OCI-LY7 (cell line): ENCODE results near the gene GPR78. TPM values are rescaled to one million over a fixed set of nuclear protein-coding genes. Genes with fewer than 3 reads are reported as not detected.

Experiments used
- BruUV-seq: library from RNA; stranded (reverse); fragments of 400-500 nt; replicated peaks from 2 replicates; lab custom pipeline; 2021; lab: Mats Ljungman, UMichigan
- CTCF ChIA-PET: fragments of 300-600 bp; sonication (Branson Sonifier 250); formaldehyde crosslinking; loops from one replicate; lab custom pipeline; 2022; ENCODE audit warnings: antibody characterized with exemption; ENCODE audit not compliant: unreplicated experiment; lab: Charles Lee
- POLR2A ChIA-PET: fragments of 300-600 bp; sonication (Branson Sonifier 250); formaldehyde crosslinking; loops from one replicate; lab custom pipeline; 2022; ENCODE audit warnings: antibody characterized with exemption; lab: Charles Lee
- DNase-seq: peaks from one replicate; pipeline ENCODE4 v3.0.0-alpha.2; 2015; ENCODE audit warnings: low spot score
- H2AFZ ChIP-seq: fragments of 200-600 bp; sonication (generic), shearing (Covaris generic); 2 replicates; pipeline ENCODE4 v1.6.1; 2014; ENCODE audit warnings: mild to moderate bottlenecking, antibody characterized with exemption, low read length, moderate library complexity
- H3K27ac ChIP-seq: fragments of 200-600 bp; sonication (generic); 2 replicates; pipeline ENCODE4 v1.5.1; 2014; ENCODE audit warnings: mixed run types, low read depth, mild to moderate bottlenecking, moderate library complexity, low read length, inconsistent platforms; ENCODE audit not compliant: poor library complexity, severe bottlenecking
- H3K36me3 ChIP-seq: fragments of 200-600 bp; sonication (generic); 2 replicates; pipeline ENCODE4 v1.6.1; 2014; ENCODE audit warnings: mild to moderate bottlenecking, antibody characterized with exemption, low read length, moderate library complexity, mixed read lengths; ENCODE audit not compliant: insufficient read depth
- H3K4me1 ChIP-seq: fragments of 200-600 bp; sonication (generic); 2 replicates; pipeline ENCODE4 v1.5.1; 2014; ENCODE audit warnings: mild to moderate bottlenecking, low read length; ENCODE audit not compliant: insufficient read depth, poor library complexity, severe bottlenecking
- H3K4me2 ChIP-seq: fragments of 200-600 bp; sonication (generic); 2 replicates; pipeline ENCODE4 v1.6.1; 2014; ENCODE audit warnings: mild to moderate bottlenecking, low read length
- H3K4me3 ChIP-seq: fragments of 200-600 bp; sonication (generic); 2 replicates; pipeline ENCODE4 v1.5.1; 2014; ENCODE audit warnings: mild to moderate bottlenecking, low read depth, low read length; ENCODE audit not compliant: poor library complexity, severe bottlenecking
- H3K79me2 ChIP-seq: fragments of 200-600 bp; sonication (generic); 2 replicates; pipeline ENCODE4 v1.6.1; 2016; ENCODE audit warnings: low read depth, mild to moderate bottlenecking, low read length, moderate library complexity, mixed read lengths; ENCODE audit not compliant: insufficient read depth
- H3K9me2 ChIP-seq: fragments of 200-600 bp; sonication (generic); 2 replicates; pipeline ENCODE4 v1.6.1; 2016; ENCODE audit warnings: mild to moderate bottlenecking, low read length, mixed read lengths; ENCODE audit not compliant: insufficient read depth
- H3K9me3 ChIP-seq: fragments of 200-600 bp; sonication (generic); 2 replicates; pipeline ENCODE4 v1.6.1; 2014; ENCODE audit warnings: mild to moderate bottlenecking, mixed run types, low read length, mixed read lengths
- H4K20me1 ChIP-seq: fragments of 200-600 bp; sonication (generic); 2 replicates; pipeline ENCODE4 v1.6.1; 2014; ENCODE audit warnings: mild to moderate bottlenecking, antibody characterized with exemption, low read length, moderate library complexity, mixed read lengths; ENCODE audit not compliant: insufficient read depth
- EZH2phosphoT487 ChIP-seq: fragments of 200-600 bp; sonication (generic); IDR thresholded peaks from 2 replicates; pipeline ENCODE4 v1.6.1; 2018; ENCODE audit warnings: low read depth, borderline replicate concordance, mild to moderate bottlenecking, mixed run types, antibody characterized with exemption, low read length, moderate library complexity, mixed read lengths
- intact Hi-C: fragments of 100-400 bp; cut with micrococcal nuclease; formaldehyde crosslinking; loops from one replicate; pipeline ENCODE4 v1.10.0; 2022; ENCODE audit not compliant: unreplicated experiment
- total RNA-seq, 2 experiments: library from RNA; depleted of rRNA in 1 of 2; stranded (reverse); fragments of >200 nt in 1 of 2; shearing (Covaris generic) in 1 of 2; gene quantifications; 2 replicates each; pipeline ENCODE4 v1.2.3, GENCODE V29; 2014 to 2022
- TF ChIP-seq, protein P1 (sequence below): fragments of 200-600 bp; sonication (generic); conservative IDR thresholded peaks from 2 replicates; pipeline ENCODE4 v1.5.1; 2014; ENCODE audit warnings: mild to moderate bottlenecking, antibody characterized with exemption, low read length, moderate library complexity, mixed read lengths

Gene GPR78
- total RNA-seq, 2 experiments from 2014 or later: not detected

DNA sequence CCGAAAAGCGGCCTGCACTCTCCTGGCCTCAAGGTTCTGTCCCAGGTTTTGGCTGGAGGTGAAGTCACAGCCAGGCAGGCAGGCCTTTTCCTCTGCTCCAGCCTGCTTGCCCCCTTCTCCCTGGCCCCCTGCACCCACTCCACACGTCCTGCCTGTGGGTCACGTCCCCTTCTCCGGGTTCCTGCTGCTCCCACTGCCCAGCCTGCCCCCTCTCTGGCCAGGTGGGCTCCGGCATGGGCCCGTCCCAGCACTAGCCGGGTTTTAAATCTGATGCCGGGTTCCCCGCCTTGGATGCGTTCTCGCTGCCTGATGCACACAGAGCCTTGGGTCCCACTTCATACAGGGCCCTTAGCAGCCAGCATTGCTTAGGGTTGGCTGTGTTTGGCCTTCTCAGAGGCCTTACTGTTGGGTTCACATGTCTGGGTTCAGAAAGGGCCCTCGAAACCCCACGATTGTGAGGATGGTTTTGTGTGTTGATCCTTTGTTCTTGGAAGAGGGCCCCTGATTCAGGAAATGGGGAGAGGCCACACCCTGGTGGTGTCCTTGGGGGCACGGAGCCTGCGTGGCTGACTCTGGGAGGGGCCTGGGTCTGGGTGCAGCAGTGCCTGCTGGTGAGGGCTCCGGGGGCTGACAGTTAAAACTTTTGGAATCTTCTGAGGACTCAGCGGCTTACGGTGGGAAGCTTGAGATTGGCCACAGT is 18.3 kb downstream of the GPR78 start:
- Histone ChIP-seq H3K4me1 (no peaks in the 10 kb centered on the region), H3K79me2 (no peaks in the 10 kb centered on the region), H3K4me3 (no peak overlapping the region), H3K36me3 (no peaks in the 10 kb centered on the region), H3K27ac (no peak overlapping the region), H4K20me1 (no peaks in the 10 kb centered on the region), H2AFZ (no peak overlapping the region), H3K9me3 (no peaks in the 10 kb centered on the region), H3K9me2 (no peaks in the 10 kb centered on the region), H3K4me2 (no peak overlapping the region)
- CTCF ChIA-PET: no interaction called here
- DNase-seq: no peak
- POLR2A ChIA-PET: no interaction called here
- no peak for TF ChIP-seq EZH2phosphoT487
- TF ChIP-seq, protein P1, sequence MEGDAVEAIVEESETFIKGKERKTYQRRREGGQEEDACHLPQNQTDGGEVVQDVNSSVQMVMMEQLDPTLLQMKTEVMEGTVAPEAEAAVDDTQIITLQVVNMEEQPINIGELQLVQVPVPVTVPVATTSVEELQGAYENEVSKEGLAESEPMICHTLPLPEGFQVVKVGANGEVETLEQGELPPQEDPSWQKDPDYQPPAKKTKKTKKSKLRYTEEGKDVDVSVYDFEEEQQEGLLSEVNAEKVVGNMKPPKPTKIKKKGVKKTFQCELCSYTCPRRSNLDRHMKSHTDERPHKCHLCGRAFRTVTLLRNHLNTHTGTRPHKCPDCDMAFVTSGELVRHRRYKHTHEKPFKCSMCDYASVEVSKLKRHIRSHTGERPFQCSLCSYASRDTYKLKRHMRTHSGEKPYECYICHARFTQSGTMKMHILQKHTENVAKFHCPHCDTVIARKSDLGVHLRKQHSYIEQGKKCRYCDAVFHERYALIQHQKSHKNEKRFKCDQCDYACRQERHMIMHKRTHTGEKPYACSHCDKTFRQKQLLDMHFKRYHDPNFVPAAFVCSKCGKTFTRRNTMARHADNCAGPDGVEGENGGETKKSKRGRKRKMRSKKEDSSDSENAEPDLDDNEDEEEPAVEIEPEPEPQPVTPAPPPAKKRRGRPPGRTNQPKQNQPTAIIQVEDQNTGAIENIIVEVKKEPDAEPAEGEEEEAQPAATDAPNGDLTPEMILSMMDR: no peak
- intact Hi-C loops: no loop called here
- no TSS peak for BruUV-seq

- Histone ChIP-seq H3K9me2 (no peaks in the 10 kb centered on the region), H2AFZ (no peak overlapping the region), H3K4me3 (no peak overlapping the region), H4K20me1 (no peaks in the 10 kb centered on the region), H3K36me3 (no peaks in the 10 kb centered on the region), H3K9me3 (no peaks in the 10 kb centered on the region), H3K27ac (no peak overlapping the region), H3K4me2 (no peak overlapping the region), H3K4me1 (no peaks in the 10 kb centered on the region), H3K79me2 (no peaks in the 10 kb centered on the region)
- intact Hi-C loops: no loop called here
- DNase-seq: no peak
- no TSS peak for BruUV-seq
- ChIA-PET POLR2A (no interaction called here), CTCF (no interaction called here)
- TF ChIP-seq EZH2phosphoT487: no peak
- TF ChIP-seq, protein P1: no peak
Measured at GRCh38 chr4:8599091-8599460, 18.9 kb downstream of the GPR78 start.

GRCh38 chr4:8599657-8600056 is 19.5 kb downstream of the GPR78 start:
- POLR2A ChIA-PET: no interaction called here

More at GRCh38 chr4:8599657-8600056, 19.5 kb downstream of the GPR78 start:
- H3K79me2 ChIP-seq: no peaks in the 10 kb centered on the region
- intact Hi-C loops: no loop called here
- CTCF ChIA-PET: no interaction called here
- H3K4me3 ChIP-seq: no peak overlapping the region
- no TSS peak for BruUV-seq
- no peaks in the 10 kb centered on the region for H3K9me3 ChIP-seq
- no peaks in the 10 kb centered on the region for H4K20me1 ChIP-seq
- H3K9me2 ChIP-seq: no peaks in the 10 kb centered on the region
- H3K4me2 ChIP-seq: no peak overlapping the region
- no peak overlapping the region for H2AFZ ChIP-seq
- no peak for DNase-seq
- no peaks in the 10 kb centered on the region for H3K4me1 ChIP-seq
- TF ChIP-seq, protein P1: no peak
- no peak for TF ChIP-seq EZH2phosphoT487
- no peak overlapping the region for H3K27ac ChIP-seq
- H3K36me3 ChIP-seq: no peaks in the 10 kb centered on the region
